Esophagus (tissue), 2 donors: ENCODE results near the gene CXorf49B. TPM values are rescaled to one million over a fixed set of nuclear protein-coding genes. Genes with fewer than 3 reads are reported as not detected.

ENCODE experiments used
- H3K27ac ChIP-seq, 2 donors: one replicate each; pipeline ENCODE4 v1.5.1; 2013; ENCODE audit warnings: low read depth in 2 of 2, mild to moderate bottlenecking in 2 of 2, inconsistent platforms in 1 of 2, low read length in 1 of 2, moderate library complexity in 1 of 2
- H3K27me3 ChIP-seq, 2 donors: one replicate each; pipeline ENCODE4 v1.6.1; 2013; ENCODE audit warnings: low read length in 2 of 2, control low read depth in 1 of 2, mild to moderate bottlenecking in 1 of 2; ENCODE audit not compliant: insufficient read depth in 2 of 2, control insufficient read depth in 1 of 2
- H3K36me3 ChIP-seq, 2 donors: one replicate each; pipeline ENCODE4 v1.6.1; 2013; ENCODE audit warnings: low read length in 1 of 2; ENCODE audit not compliant: control insufficient read depth in 2 of 2, insufficient read depth in 2 of 2
- H3K4me1 ChIP-seq, 2 donors: one replicate each; pipeline ENCODE4 v1.6.1; 2013; ENCODE audit warnings: low read length in 1 of 2; ENCODE audit not compliant: control insufficient read depth in 2 of 2, insufficient read depth in 2 of 2
- H3K4me3 ChIP-seq, 2 donors: one replicate each; pipeline ENCODE4 v1.5.1; 2013; ENCODE audit warnings: low read length in 2 of 2, mild to moderate bottlenecking in 2 of 2, low read depth in 1 of 2, moderate library complexity in 1 of 2
- H3K9me3 ChIP-seq, 2 donors: one replicate each; pipeline ENCODE4 v1.6.1; 2013; ENCODE audit warnings: mild to moderate bottlenecking in 2 of 2, low read depth in 1 of 2, low read length in 1 of 2, moderate library complexity in 1 of 2; ENCODE audit not compliant: control insufficient read depth in 2 of 2, insufficient read depth in 1 of 2
- WGBS, 2 donors: extraction: QIAGEN DNeasy Blood & Tissue Kit; methylation state at CpG; one replicate each; pipeline ENCODE4 v1.1.7; 2013; 5-methylcytosine and 5-hydroxymethylcytosine counted together
- polyA plus RNA-seq, 2 donors: library from polyadenylated mRNA; stranded (reverse); fragments of 200-250 nt; gene quantifications; one replicate each; pipeline ENCODE4 v1.2.3, GENCODE V29; 2013
- donor health status: healthy with polysubstance abuse.
- donor health status: Bipolar disorder and iron deficiency.

The CXorf49B gene
- polyA plus RNA-seq, 2 donors, result not detected

DNA sequence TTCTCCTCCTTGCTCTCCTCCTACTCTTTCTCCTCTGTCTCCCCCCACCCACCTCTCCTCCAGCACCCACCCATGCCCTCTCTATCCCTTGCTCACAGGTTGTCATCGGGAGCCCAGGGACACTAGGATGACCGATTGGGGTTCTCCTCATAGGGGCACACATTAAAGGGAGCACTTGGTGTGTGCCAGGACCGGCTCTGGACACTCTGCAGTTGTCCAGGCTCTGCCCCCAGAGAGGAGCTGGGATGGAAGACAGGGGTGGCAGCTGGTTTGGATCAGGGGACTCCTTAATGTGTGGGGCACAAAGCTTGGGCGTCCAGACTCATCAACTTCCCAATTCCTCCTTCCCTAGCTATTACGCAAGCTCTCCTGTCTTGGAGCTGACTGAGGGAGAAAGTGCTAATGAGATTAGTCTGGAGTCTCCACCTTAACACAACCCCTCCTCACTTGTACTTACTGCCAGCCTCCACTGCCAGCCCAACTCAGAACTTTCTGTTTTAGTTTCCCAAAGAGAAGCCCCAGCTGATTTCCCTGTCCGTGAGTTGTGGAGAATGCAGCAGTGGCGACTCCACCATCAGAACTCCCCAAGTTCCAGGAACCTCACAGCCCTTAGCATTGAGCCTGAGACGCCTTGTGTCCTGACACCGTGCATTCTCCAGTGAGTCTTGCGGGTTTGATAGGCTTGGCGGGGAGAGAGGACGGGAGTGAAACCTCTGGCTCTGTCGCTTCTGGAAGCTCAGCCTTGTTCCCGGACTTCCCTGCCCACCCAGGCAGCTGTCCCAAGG is 52.2 kb downstream of the CXorf49B start:
- no peak overlapping the region for H3K4me3 ChIP-seq
- 78 to 80% methylated on average over 14 of the region's 14 CpGs for WGBS, 2 donors
- no peaks in the 10 kb centered on the region for H3K4me1 ChIP-seq
- no peaks in the 10 kb centered on the region for H3K36me3 ChIP-seq
- no peak overlapping the region for H3K27ac ChIP-seq
- H3K9me3 ChIP-seq, result peaks cover 0 to 3% of the 10 kb centered on the region in 2 donors
- no peaks in the 10 kb centered on the region for H3K27me3 ChIP-seq

DNA sequence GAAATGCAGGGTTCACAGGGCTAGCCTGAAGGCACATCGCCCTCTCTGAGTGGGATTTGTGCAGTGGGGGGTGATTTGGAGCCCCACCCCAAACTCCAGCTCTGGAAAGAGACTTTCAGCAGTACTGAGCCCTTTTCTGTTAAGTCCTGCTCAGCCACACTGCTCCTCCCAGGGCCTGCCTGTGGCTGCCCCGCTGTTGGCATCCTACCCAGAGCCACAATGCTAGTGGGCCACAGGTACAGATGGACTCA is 52.7 kb downstream of the CXorf49B start:
- H3K27ac ChIP-seq, result no peak overlapping the region
- H3K36me3 ChIP-seq, result no peaks in the 10 kb centered on the region
- WGBS, 2 donors, result 57 to 64% methylated on average over 2 of the region's 2 CpGs
- no peaks in the 10 kb centered on the region for H3K27me3 ChIP-seq
- H3K9me3 ChIP-seq, result peaks cover 0 to 3% of the 10 kb centered on the region in 2 donors
- no peak overlapping the region for H3K4me3 ChIP-seq
- H3K4me1 ChIP-seq, result no peaks in the 10 kb centered on the region

Other genes with a start within 250 kb of the CXorf49B start
- gene OGT, start 230.2 kb upstream of the CXorf49B start, polyA plus RNA-seq, result 10 to 100 TPM; 30.2 to 61.3 TPM
- gene GCNA, start 184.9 kb upstream of the CXorf49B start, polyA plus RNA-seq, result under 1 TPM; 0.84 to 0.98 TPM
- under 1 TPM; 0.64 to 0.69 TPM for gene CXCR3, start 144.8 kb upstream of the CXorf49B start, polyA plus RNA-seq
- gene CXorf49, start 45.1 kb upstream of the CXorf49B start, polyA plus RNA-seq, result not detected
- under 1 TPM; 0.41 to 0.51 TPM for gene NHSL2, start 147.5 kb downstream of the CXorf49B start, polyA plus RNA-seq